Measurements from ENCODE around the gene THPO. TPM values are rescaled to one million over a fixed set of nuclear protein-coding genes. Genes with fewer than 3 reads are reported as not detected.

Gene THPO
- total and polyA plus RNA-seq, 10 of the 15 experiments (the other 5 are each of a cell fraction or from before 2014, with no cell fraction given), result not detected

DNA sequence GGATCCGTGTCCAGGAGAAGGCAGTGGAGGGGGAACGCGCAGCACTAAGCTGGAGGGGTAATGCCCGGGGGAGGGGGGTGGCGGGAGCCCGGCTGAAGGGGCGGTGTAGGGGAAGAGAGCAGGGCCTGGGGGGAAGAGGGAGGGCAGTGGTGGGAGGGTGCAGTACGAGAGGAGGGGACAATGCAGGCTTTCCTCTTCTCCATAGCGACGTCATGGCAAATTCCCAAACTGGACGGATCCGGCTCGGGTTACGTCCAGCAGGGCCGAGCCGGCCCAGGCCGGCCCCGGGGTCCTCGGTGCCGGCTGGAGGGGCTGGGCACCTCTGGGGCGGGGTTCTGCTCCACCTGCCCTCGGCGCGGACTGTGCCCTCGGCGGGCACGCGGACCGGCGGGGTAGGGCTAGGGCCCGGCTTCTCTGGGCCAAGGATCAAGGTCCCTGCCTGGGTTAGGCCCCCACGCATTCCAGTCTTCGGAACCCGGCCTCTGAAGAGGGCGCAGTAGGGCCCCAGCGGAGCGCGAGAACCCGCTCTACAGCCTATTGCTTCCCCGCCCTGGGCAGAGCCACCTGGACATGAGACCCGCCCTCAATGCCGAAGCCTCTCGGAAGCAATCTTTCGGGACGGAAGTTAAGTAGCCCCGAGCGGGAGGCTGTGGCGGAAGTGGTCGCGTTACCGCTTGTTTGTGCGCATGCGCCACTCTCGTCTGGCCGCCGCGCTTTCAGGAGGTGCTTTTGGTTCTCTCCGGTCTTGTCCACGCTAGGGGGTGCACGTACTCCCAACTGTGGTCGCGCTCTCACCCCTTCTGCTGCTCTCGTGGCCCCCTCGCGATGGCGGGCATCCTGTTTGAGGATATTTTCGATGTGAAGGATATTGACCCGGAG lies 15.1 kb downstream of the THPO start (continued):
- TF ChIP-seq, protein P1, sequence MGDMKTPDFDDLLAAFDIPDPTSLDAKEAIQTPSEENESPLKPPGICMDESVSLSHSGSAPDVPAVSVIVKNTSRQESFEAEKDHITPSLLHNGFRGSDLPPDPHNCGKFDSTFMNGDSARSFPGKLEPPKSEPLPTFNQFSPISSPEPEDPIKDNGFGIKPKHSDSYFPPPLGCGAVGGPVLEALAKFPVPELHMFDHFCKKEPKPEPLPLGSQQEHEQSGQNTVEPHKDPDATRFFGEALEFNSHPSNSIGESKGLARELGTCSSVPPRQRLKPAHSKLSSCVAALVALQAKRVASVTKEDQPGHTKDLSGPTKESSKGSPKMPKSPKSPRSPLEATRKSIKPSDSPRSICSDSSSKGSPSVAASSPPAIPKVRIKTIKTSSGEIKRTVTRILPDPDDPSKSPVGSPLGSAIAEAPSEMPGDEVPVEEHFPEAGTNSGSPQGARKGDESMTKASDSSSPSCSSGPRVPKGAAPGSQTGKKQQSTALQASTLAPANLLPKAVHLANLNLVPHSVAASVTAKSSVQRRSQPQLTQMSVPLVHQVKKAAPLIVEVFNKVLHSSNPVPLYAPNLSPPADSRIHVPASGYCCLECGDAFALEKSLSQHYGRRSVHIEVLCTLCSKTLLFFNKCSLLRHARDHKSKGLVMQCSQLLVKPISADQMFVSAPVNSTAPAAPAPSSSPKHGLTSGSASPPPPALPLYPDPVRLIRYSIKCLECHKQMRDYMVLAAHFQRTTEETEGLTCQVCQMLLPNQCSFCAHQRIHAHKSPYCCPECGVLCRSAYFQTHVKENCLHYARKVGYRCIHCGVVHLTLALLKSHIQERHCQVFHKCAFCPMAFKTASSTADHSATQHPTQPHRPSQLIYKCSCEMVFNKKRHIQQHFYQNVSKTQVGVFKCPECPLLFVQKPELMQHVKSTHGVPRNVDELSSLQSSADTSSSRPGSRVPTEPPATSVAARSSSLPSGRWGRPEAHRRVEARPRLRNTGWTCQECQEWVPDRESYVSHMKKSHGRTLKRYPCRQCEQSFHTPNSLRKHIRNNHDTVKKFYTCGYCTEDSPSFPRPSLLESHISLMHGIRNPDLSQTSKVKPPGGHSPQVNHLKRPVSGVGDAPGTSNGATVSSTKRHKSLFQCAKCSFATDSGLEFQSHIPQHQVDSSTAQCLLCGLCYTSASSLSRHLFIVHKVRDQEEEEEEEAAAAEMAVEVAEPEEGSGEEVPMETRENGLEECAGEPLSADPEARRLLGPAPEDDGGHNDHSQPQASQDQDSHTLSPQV (IDR thresholded peaks at IDR 0.05), result no peak
- TF ChIP-seq JUND (IDR thresholded peaks at IDR 0.05; ENCODE audit: low read depth, low read length) (no peak), IKZF1 (conservative IDR thresholded peaks at IDR 0.05) (peak; percentile 74), ZBED1 (IDR thresholded peaks at IDR 0.05; ENCODE audit: borderline replicate concordance) (peak; percentile 38; the same call in 1 of the 2 replicates), GABPA (IDR thresholded peaks at IDR 0.05; ENCODE audit: low read depth) (peak; percentile 94), MEF2A (IDR thresholded peaks at IDR 0.05; ENCODE audit: insufficient read depth, low read depth, low read length) (no peak), WRNIP1 (IDR thresholded peaks at IDR 0.05; ENCODE audit: borderline replicate concordance, low read depth, low read length) (no peak), ESRRA (IDR thresholded peaks at IDR 0.05; ENCODE audit: low read length) (no peak), SREBF2 (IDR thresholded peaks at IDR 0.05; ENCODE audit: low read length) (no peak)
- TF ChIP-seq, protein P2, sequence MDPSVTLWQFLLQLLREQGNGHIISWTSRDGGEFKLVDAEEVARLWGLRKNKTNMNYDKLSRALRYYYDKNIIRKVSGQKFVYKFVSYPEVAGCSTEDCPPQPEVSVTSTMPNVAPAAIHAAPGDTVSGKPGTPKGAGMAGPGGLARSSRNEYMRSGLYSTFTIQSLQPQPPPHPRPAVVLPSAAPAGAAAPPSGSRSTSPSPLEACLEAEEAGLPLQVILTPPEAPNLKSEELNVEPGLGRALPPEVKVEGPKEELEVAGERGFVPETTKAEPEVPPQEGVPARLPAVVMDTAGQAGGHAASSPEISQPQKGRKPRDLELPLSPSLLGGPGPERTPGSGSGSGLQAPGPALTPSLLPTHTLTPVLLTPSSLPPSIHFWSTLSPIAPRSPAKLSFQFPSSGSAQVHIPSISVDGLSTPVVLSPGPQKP (IDR thresholded peaks at IDR 0.05; ENCODE audit: low read depth, low read length), result peak; percentile 59; the same call in 1 of the 2 replicates
- TF ChIP-seq, protein P3, sequence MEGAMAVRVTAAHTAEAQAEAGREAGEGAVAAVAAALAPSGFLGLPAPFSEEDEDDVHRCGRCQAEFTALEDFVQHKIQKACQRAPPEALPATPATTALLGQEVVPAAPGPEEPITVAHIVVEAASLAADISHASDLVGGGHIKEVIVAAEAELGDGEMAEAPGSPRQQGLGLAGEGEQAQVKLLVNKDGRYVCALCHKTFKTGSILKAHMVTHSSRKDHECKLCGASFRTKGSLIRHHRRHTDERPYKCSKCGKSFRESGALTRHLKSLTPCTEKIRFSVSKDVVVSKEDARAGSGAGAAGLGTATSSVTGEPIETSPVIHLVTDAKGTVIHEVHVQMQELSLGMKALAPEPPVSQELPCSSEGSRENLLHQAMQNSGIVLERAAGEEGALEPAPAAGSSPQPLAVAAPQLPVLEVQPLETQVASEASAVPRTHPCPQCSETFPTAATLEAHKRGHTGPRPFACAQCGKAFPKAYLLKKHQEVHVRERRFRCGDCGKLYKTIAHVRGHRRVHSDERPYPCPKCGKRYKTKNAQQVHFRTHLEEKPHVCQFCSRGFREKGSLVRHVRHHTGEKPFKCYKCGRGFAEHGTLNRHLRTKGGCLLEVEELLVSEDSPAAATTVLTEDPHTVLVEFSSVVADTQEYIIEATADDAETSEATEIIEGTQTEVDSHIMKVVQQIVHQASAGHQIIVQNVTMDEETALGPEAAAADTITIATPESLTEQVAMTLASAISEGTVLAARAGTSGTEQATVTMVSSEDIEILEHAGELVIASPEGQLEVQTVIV (IDR thresholded peaks at IDR 0.05; ENCODE audit: borderline replicate concordance, partially characterized antibody), result no peak
- TF ChIP-seq, protein P4, sequence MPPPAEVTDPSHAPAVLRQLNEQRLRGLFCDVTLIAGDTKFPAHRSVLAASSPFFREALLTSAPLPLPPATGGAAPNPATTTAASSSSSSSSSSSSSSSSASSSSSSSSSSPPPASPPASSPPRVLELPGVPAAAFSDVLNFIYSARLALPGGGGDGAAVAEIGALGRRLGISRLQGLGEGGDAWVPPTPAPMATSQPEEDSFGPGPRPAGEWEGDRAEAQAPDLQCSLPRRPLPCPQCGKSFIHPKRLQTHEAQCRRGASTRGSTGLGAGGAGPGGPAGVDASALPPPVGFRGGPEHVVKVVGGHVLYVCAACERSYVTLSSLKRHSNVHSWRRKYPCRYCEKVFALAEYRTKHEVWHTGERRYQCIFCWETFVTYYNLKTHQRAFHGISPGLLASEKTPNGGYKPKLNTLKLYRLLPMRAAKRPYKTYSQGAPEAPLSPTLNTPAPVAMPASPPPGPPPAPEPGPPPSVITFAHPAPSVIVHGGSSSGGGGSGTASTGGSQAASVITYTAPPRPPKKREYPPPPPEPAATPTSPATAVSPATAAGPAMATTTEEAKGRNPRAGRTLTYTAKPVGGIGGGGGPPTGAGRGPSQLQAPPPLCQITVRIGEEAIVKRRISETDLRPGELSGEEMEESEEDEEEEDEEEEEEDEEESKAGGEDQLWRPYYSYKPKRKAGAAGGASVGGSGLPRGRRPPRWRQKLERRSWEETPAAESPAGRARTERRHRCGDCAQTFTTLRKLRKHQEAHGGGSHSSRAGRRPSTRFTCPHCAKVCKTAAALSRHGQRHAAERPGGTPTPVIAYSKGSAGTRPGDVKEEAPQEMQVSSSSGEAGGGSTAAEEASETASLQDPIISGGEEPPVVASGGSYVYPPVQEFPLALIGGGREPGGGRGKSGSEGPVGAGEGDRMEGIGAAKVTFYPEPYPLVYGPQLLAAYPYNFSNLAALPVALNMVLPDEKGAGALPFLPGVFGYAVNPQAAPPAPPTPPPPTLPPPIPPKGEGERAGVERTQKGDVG (CRISPR knock-in tag; IDR thresholded peaks at IDR 0.05), result no peak
- TF ChIP-seq, protein P5, sequence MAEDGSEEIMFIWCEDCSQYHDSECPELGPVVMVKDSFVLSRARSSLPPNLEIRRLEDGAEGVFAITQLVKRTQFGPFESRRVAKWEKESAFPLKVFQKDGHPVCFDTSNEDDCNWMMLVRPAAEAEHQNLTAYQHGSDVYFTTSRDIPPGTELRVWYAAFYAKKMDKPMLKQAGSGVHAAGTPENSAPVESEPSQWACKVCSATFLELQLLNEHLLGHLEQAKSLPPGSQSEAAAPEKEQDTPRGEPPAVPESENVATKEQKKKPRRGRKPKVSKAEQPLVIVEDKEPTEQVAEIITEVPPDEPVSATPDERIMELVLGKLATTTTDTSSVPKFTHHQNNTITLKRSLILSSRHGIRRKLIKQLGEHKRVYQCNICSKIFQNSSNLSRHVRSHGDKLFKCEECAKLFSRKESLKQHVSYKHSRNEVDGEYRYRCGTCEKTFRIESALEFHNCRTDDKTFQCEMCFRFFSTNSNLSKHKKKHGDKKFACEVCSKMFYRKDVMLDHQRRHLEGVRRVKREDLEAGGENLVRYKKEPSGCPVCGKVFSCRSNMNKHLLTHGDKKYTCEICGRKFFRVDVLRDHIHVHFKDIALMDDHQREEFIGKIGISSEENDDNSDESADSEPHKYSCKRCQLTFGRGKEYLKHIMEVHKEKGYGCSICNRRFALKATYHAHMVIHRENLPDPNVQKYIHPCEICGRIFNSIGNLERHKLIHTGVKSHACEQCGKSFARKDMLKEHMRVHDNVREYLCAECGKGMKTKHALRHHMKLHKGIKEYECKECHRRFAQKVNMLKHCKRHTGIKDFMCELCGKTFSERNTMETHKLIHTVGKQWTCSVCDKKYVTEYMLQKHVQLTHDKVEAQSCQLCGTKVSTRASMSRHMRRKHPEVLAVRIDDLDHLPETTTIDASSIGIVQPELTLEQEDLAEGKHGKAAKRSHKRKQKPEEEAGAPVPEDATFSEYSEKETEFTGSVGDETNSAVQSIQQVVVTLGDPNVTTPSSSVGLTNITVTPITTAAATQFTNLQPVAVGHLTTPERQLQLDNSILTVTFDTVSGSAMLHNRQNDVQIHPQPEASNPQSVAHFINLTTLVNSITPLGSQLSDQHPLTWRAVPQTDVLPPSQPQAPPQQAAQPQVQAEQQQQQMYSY (CRISPR knock-in tag; IDR thresholded peaks at IDR 0.05), result no peak; the same call in 1 of the 2 replicates
